Measurements from ENCODE around the gene TMEFF2. TPM values are rescaled to one million over a fixed set of nuclear protein-coding genes. Genes with fewer than 3 reads are reported as not detected.
"Not testable (repeated sequence)": the region's sequence is repeated elsewhere in the genome, so short reads cannot be mapped to it uniquely, and the experiment has no call there.

TMEFF2 gene
- total RNA-seq, 6 experiments from 2014 or later = 0.18 to 0.25 (median 0.22) TPM; not detected in 3

DNA sequence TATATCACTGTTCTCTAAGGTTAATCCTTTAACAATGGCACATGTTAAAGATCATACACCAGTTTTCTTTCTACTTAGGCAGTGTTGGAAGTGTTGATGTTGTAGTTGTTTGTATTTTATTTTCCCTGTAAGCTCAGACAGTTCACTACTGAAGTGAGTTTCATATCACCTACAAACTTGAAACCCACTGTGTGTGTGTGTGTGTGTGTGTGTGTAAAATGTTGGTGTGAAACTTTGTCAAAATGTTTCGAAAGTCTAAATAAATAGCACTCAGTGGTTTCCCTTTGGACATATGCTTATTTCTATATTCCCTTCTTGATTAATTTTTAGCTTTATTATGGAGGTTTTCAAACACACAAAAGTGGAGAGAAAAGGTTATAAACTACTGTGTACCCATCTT is 268.1 kb downstream of the TMEFF2 start:
- no peak for DNase-seq
- no peaks in the 10 kb centered on the region; the same call in 1 of the 2 replicates for H3K27me3 Mint-ChIP-seq (ENCODE audit: insufficient read depth)
- TF ChIP-seq, protein P1, sequence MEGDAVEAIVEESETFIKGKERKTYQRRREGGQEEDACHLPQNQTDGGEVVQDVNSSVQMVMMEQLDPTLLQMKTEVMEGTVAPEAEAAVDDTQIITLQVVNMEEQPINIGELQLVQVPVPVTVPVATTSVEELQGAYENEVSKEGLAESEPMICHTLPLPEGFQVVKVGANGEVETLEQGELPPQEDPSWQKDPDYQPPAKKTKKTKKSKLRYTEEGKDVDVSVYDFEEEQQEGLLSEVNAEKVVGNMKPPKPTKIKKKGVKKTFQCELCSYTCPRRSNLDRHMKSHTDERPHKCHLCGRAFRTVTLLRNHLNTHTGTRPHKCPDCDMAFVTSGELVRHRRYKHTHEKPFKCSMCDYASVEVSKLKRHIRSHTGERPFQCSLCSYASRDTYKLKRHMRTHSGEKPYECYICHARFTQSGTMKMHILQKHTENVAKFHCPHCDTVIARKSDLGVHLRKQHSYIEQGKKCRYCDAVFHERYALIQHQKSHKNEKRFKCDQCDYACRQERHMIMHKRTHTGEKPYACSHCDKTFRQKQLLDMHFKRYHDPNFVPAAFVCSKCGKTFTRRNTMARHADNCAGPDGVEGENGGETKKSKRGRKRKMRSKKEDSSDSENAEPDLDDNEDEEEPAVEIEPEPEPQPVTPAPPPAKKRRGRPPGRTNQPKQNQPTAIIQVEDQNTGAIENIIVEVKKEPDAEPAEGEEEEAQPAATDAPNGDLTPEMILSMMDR (IDR thresholded peaks at IDR 0.05) = no peak
- H3K36me3 Mint-ChIP-seq (ENCODE audit: low read depth) = no peaks in the 10 kb centered on the region
- peaks cover 15% of the 10 kb centered on the region for H3K4me1 Mint-ChIP-seq (ENCODE audit: low read depth)
- H3K9me3 Mint-ChIP-seq = peaks cover 4% of the 10 kb centered on the region; the same call in 1 of the 2 replicates
- no peak overlapping the region for H3K4me3 Mint-ChIP-seq
- H3K27ac Mint-ChIP-seq = no peak overlapping the region

DNA sequence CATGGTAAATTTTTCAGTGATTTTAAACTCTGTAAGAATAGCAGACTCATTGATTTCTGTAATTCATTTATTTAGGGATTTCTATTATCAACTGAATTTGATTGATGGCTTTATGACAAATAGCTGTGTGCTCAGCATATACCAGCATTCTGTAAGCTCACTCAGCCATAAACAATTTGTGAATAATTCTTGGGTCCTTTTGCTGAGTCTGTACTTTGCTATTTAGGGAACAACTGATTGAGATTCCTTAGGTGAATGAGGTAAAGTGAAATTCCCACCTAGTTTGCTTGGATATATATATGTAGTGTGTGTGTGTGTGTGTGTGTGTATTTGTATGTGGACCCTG is 271.1 kb downstream of the TMEFF2 start:
- Mint-ChIP-seq H3K27ac (no peak overlapping the region), H3K9me3 (peaks cover 4% of the 10 kb centered on the region; the same call in 1 of the 2 replicates), H3K36me3 (ENCODE audit: low read depth) (no peaks in the 10 kb centered on the region), H3K4me3 (no peak overlapping the region), H3K27me3 (ENCODE audit: insufficient read depth) (no peaks in the 10 kb centered on the region; the same call in 1 of the 2 replicates), H3K4me1 (ENCODE audit: low read depth) (peaks cover 15% of the 10 kb centered on the region)
- TF ChIP-seq, protein P1 (IDR thresholded peaks at IDR 0.05) = no peak
- no peak for DNase-seq

- peaks cover 1% of the 10 kb centered on the region; the same call in 1 of the 2 replicates for H3K27me3 Mint-ChIP-seq (ENCODE audit: insufficient read depth)
- H3K36me3 Mint-ChIP-seq (ENCODE audit: low read depth) = no peaks in the 10 kb centered on the region
- peaks cover 4% of the 10 kb centered on the region; the same call in 1 of the 2 replicates for H3K9me3 Mint-ChIP-seq
- no peak overlapping the region for H3K4me3 Mint-ChIP-seq
- TF ChIP-seq, protein P1 (IDR thresholded peaks at IDR 0.05) = no peak
- peaks cover 15% of the 10 kb centered on the region for H3K4me1 Mint-ChIP-seq (ENCODE audit: low read depth)
- no peak for DNase-seq
- H3K27ac Mint-ChIP-seq = no peak overlapping the region
Observed at GRCh38 chr2:191922736-191923651, 271.7 kb downstream of the TMEFF2 start.

DNA sequence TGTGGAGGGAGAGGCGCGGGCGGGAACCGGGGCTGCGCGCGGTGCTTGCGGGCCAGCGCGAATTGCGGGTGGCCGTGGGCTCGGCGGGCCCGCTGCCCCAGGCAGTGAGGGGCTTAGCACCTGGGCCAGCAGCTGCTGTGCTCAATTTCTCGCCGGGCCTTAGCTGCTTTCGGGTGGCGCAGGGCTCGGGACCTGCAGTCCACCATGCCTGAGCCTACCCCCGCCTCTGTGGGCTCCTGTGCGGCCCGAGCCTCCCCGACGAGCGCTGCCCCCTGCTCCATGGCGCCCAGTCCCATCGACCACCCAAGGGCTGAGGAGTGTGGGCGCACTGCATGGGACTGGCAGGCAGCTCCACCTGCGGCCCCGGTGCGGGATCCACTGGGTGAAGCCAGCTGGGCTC is 273.1 kb downstream of the TMEFF2 start:
- H3K27ac Mint-ChIP-seq; DNase-seq; H3K27me3 Mint-ChIP-seq (ENCODE audit: insufficient read depth); H3K36me3 Mint-ChIP-seq (ENCODE audit: low read depth); H3K9me3 Mint-ChIP-seq; H3K4me3 Mint-ChIP-seq: not testable (repeated sequence)
- H3K4me1 Mint-ChIP-seq (ENCODE audit: low read depth) = peaks cover 14% of the 10 kb centered on the region

GRCh38 chr2:191920502-191920901 is 274.2 kb downstream of the TMEFF2 start:
- Mint-ChIP-seq H3K9me3 (peaks cover 4% of the 10 kb centered on the region; the same call in 1 of the 2 replicates), H3K36me3 (ENCODE audit: low read depth) (no peaks in the 10 kb centered on the region), H3K4me3 (no peak overlapping the region), H3K27me3 (ENCODE audit: insufficient read depth) (peaks cover 1% of the 10 kb centered on the region; the same call in 1 of the 2 replicates), H3K27ac (no peak overlapping the region), H3K4me1 (ENCODE audit: low read depth) (peaks cover 14% of the 10 kb centered on the region)
- TF ChIP-seq, protein P1 (IDR thresholded peaks at IDR 0.05) = no peak
- no peak for DNase-seq
